Skeletal muscle tissue (tissue), 4 donors: ENCODE measurements around the gene TPRX2. TPM values are rescaled to one million over a fixed set of nuclear protein-coding genes. Genes with fewer than 3 reads are reported as not detected.
"Not testable (repeated sequence)": the region's sequence is repeated elsewhere in the genome, so short reads cannot be mapped to it uniquely, and the experiment has no call there.

Source experiments
- H3K27ac ChIP-seq: one replicate; pipeline ENCODE4 v1.7.0; 2013; ENCODE audit warnings: mild to moderate bottlenecking, low read depth, low read length, inconsistent platforms
- H3K27me3 ChIP-seq, 3 donors: one replicate each; pipeline ENCODE4 v1.7.0; 2013; ENCODE audit warnings: low read length in 3 of 3; ENCODE audit not compliant: control insufficient read depth in 3 of 3, insufficient read depth in 3 of 3
- H3K36me3 ChIP-seq, 3 donors: one replicate each; pipeline ENCODE4 v1.7.0; 2013; ENCODE audit warnings: low read length in 3 of 3; ENCODE audit not compliant: control insufficient read depth in 3 of 3, insufficient read depth in 3 of 3
- H3K4me1 ChIP-seq, 3 donors: one replicate each; pipeline ENCODE4 v1.7.0; 2013; ENCODE audit warnings: low read length in 3 of 3, mild to moderate bottlenecking in 3 of 3; ENCODE audit not compliant: control insufficient read depth in 3 of 3, insufficient read depth in 3 of 3
- H3K4me3 ChIP-seq, 3 donors: one replicate each; pipeline ENCODE4 v1.7.0; 2013; ENCODE audit warnings: low read length in 3 of 3
- H3K9ac ChIP-seq, 3 donors: one replicate each; pipeline ENCODE4 v1.7.0; 2013; ENCODE audit warnings: low read length in 3 of 3, mild to moderate bottlenecking in 3 of 3, moderate library complexity in 2 of 3, low read depth in 1 of 3
- H3K9me3 ChIP-seq, 3 donors: one replicate each; pipeline ENCODE4 v1.7.0; 2013; ENCODE audit warnings: low read length in 3 of 3; ENCODE audit not compliant: control insufficient read depth in 3 of 3
- total RNA-seq: library from RNA; depleted of rRNA; stranded (reverse); fragments of >200 nt; gene quantifications from one replicate; pipeline ENCODE4 v1.2.3, GENCODE V29; 2014
- donor health status: Osteomylitis.

Gene TPRX2
- total RNA-seq, result not detected

- peaks cover 5 to 16% (median 6%) of the 10 kb centered on the region in 3 donors for H3K27me3 ChIP-seq
Observed at GRCh38 chr19:47858646-47859285, at the start of gene TPRX2. Gene TPRX2, plus strand, starts transcription at chr19:47859235. Its CDS starts 12 bp downstream, at chr19:47859247.

GRCh38 chr19:47813304-47813994 lies 45.6 kb upstream of the TPRX2 start:
- Histone ChIP-seq H3K4me1 (no peaks in the 10 kb centered on the region), H3K9me3 (no peaks in the 10 kb centered on the region), H3K9ac (no peak overlapping the region), H3K36me3 (no peaks in the 10 kb centered on the region), H3K4me3 (no peak overlapping the region), H3K27ac (no peak overlapping the region), H3K27me3 (peaks cover 3 to 9% (median 9%) of the 10 kb centered on the region in 3 donors)

More at GRCh38 chr19:47858646-47859285, at the start of gene TPRX2:
- not testable (repeated sequence) for H3K27ac ChIP-seq, H3K9ac ChIP-seq, H3K4me3 ChIP-seq, H3K36me3 ChIP-seq, H3K4me1 ChIP-seq, H3K9me3 ChIP-seq

DNA sequence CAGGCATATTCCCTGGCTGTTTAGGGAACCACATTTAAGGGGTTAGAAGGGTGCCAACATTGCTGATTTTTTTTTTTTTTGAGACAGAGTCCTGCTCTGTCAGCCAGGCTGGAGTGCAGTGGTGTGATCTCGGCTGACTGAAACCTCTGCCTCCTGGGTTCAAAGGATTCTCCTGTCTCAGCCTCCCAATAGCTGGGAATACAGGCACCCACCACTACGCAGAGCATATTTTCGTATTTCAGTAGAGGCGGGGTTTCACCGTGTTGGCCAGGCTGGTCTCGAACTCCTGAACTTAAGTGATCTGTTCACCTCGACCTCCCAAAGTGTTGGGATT lies 45.1 kb upstream of the TPRX2 start:
- Histone ChIP-seq H3K4me1 (no peaks in the 10 kb centered on the region), H3K27ac (no peak overlapping the region), H3K9me3 (no peaks in the 10 kb centered on the region), H3K36me3 (no peaks in the 10 kb centered on the region), H3K27me3 (peaks cover 3 to 11% (median 9%) of the 10 kb centered on the region in 3 donors), H3K9ac (no peak overlapping the region), H3K4me3 (no peak overlapping the region)

- H3K36me3 ChIP-seq, H3K27ac ChIP-seq, H3K9me3 ChIP-seq, H3K9ac ChIP-seq, H3K4me1 ChIP-seq, H3K4me3 ChIP-seq: not testable (repeated sequence)
- peaks cover 10 to 29% (median 24%) of the 10 kb centered on the region in 3 donors for H3K27me3 ChIP-seq
Observed at GRCh38 chr19:47816270-47816669, 42.8 kb upstream of the TPRX2 start.

GRCh38 chr19:47818221-47818620 lies 40.8 kb upstream of the TPRX2 start:
- H3K4me1 ChIP-seq, H3K27ac ChIP-seq, H3K9me3 ChIP-seq, H3K9ac ChIP-seq, H3K36me3 ChIP-seq, H3K4me3 ChIP-seq: not testable (repeated sequence)
- peaks cover 18 to 40% (median 36%) of the 10 kb centered on the region in 3 donors for H3K27me3 ChIP-seq

DNA sequence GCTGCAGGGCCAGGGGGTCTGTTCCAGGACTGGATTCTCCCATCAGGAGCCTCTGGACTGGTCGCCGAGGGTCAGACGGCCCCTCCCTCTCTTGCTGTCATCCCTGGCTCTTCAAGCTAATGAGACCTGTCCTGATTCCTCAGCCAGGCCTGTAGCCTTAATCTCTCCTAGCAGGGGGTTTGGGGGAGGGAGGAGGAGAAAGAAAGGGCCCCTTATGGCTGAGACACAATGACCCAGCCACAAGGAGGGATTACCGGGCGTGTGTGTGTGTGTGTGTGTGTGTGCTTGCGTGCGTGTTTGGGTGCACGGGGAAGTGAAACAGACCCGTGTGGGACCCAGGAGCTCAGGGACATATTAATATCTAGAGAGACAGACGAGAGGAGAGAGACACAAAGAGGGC lies 39.2 kb upstream of the TPRX2 start:
- Histone ChIP-seq H3K4me1 (no peaks in the 10 kb centered on the region), H3K4me3 (no peak overlapping the region), H3K27ac (no peak overlapping the region), H3K9ac (no peak overlapping the region), H3K9me3 (no peaks in the 10 kb centered on the region), H3K27me3 (peaks cover 18 to 46% (median 38%) of the 10 kb centered on the region in 3 donors), H3K36me3 (no peaks in the 10 kb centered on the region)

DNA sequence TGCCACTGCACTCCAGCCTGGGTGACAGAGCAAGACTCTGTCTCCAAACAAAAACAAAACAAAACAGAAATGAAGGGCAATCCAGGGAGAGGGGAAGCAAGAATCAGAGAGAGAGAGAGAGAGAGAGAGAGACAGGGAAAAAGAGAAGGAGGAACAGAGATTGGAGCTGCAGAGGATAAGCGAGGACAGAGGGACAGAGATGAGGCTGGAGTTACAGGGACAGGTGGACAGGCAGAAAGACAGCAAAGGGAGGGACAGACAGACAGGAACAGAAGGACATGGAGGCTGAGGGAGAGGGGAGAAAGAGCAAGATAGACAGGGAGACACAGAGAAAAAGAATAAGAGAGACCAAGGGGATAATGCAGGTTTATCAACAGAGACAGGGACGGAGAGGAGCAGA lies 38.6 kb upstream of the TPRX2 start:
- Histone ChIP-seq H3K27ac (no peak overlapping the region), H3K9ac (no peak overlapping the region), H3K27me3 (peaks cover 18 to 46% (median 38%) of the 10 kb centered on the region in 3 donors), H3K36me3 (no peaks in the 10 kb centered on the region), H3K9me3 (no peaks in the 10 kb centered on the region), H3K4me1 (no peaks in the 10 kb centered on the region), H3K4me3 (no peak overlapping the region)

DNA sequence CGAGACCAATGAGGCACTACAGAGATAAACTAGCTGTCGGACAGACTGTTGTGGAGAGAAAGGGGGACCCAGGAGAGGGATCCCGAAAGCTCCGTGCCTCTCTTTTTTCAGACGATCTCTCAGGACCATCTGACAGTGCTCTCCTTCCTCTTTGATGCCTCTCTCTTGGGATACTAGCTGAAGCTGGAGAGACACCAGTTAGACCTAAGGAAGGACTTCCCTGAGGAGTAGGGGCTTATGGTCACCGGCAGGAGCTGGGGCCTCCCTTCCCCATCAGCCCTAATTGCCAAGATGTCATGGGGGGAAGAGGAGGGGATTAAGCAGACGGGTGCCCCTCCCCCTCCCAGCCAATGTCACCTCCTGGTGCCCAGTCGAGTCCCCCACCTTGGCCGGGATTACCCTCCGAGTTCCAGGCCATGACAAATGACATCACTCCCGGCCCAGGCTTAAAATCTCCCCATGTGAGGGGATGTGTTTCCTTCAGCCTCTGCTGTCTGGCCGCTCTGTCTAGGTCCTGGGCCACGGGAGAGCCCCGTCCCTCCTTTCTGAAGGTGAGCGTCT lies 37.5 kb upstream of the TPRX2 start, which contains the start of gene CRX:
TSS of gene CRX (plus strand) at position 478 of the 561 bp plus-strand sequence. CDS start 12,507 bp downstream, outside the sequence.
- peaks cover 18 to 46% (median 38%) of the 10 kb centered on the region in 3 donors for H3K27me3 ChIP-seq

DNA sequence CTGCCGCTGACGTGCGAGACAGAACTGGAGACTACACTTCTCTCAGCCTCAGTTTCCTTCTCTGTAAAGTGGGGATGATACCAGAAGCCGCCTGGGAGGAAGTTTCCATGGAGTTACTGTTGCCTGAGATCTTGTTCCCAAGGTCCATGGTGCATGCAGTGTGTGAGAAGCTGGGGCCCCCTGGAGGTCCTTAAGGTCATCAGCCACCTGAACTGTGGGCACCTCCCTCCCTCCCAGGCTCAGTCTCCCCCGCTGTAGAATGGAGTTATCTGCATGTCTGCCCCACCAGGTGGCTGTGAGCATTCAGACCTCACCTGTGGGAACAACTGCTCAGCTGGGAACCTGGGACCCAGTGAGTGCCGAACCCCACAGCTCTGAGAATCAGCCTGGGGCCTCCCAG lies 34.6 kb upstream of the TPRX2 start:
- H3K4me3 ChIP-seq, result no peak overlapping the region
- no peaks in the 10 kb centered on the region for H3K9me3 ChIP-seq
- no peak overlapping the region for H3K27ac ChIP-seq
- H3K27me3 ChIP-seq, result peaks cover 16 to 32% (median 31%) of the 10 kb centered on the region in 3 donors
- H3K4me1 ChIP-seq, result no peaks in the 10 kb centered on the region
- H3K36me3 ChIP-seq, result no peaks in the 10 kb centered on the region
- H3K9ac ChIP-seq, result no peak overlapping the region

More for the DNA sequence above, 37.5 kb upstream of the TPRX2 start, which contains the start of gene CRX:
- Histone ChIP-seq H3K27ac (no peak within 1 kb of the TSS), H3K4me3 (no peak within 1 kb of the TSS), H3K4me1 (no peaks in the 10 kb centered on the region), H3K9me3 (no peaks in the 10 kb centered on the region), H3K9ac (no peak within 1 kb of the TSS), H3K36me3 (no peaks in the 10 kb centered on the region)

DNA sequence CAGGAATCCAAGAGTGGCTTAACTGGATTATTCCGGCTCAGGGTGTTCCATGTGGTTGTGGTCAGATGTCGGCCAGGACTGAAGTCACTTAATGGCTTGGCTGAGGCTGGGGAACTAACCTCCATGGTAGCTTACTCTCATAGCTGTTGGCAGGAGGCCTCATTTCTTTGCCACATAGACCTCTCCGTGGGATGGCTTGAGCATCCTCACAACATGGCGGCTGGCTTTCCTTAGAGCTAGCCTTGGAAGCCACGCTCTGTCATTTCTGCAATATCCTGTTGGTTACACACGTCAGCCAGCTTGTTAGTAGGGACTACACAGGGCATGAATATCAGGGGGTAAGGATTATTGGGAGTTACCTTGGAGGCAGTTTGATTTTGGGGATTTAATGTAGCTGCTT lies 32.2 kb upstream of the TPRX2 start:
- Histone ChIP-seq H3K4me3 (no peak overlapping the region), H3K9ac (no peak overlapping the region), H3K4me1 (no peaks in the 10 kb centered on the region), H3K36me3 (no peaks in the 10 kb centered on the region), H3K27me3 (peaks cover 6 to 14% (median 12%) of the 10 kb centered on the region in 3 donors), H3K9me3 (no peaks in the 10 kb centered on the region), H3K27ac (no peak overlapping the region)
